Heart right ventricle (tissue), 16 donors: ENCODE measurements around the gene MZT2A. TPM values are rescaled to one million over a fixed set of nuclear protein-coding genes. Genes with fewer than 3 reads are reported as not detected.
A peak's percentile ranks its signal among the peaks of the same experiment; 100 is the strongest.
"Not testable (repeated sequence)": the region's sequence is repeated elsewhere in the genome, so short reads cannot be mapped to it uniquely, and the experiment has no call there.

Source experiments
- ATAC-seq, 8 donors: fragments of 200-7000 bp; cut with Tn5 transposase; one replicate each; pipeline ENCODE4 v1.9.1; 2020; ENCODE audit warnings: mild to moderate bottlenecking in 8 of 8, moderate library complexity in 8 of 8, moderate number of reproducible peaks in 1 of 8
- DNase-seq, 2 donors: peaks; one replicate each; pipeline ENCODE4 v3.0.0-alpha.2; 2020
- H3K27ac ChIP-seq, 10 donors: fragments of 200-600 bp; sonication (generic) in 2 of 10; one replicate each; pipeline versions ENCODE4 v1.5.0 to v1.8.0; 2020 to 2022; ENCODE audit warnings: mild to moderate bottlenecking in 3 of 10
- H3K27me3 ChIP-seq, 7 donors: fragments of 200-600 bp; one replicate each; pipeline ENCODE4 v1.8.0; 2021 to 2022; ENCODE audit warnings: mild to moderate bottlenecking in 2 of 7
- H3K36me3 ChIP-seq, 9 donors: fragments of 200-600 bp; sonication (generic) in 1 of 9; one replicate each; pipeline versions ENCODE4 v1.5.0 to v1.8.0; 2020 to 2022; ENCODE audit warnings: mild to moderate bottlenecking in 2 of 9
- H3K4me1 ChIP-seq, 9 donors: fragments of 200-600 bp; sonication (generic) in 1 of 9; one replicate each; pipeline versions ENCODE4 v1.5.0 to v1.8.0; 2020 to 2022; ENCODE audit warnings: mild to moderate bottlenecking in 4 of 9
- H3K4me3 ChIP-seq, 10 donors: fragments of 200-600 bp; sonication (generic) in 2 of 10; one replicate each; pipeline versions ENCODE4 v1.5.0 to v1.8.0; 2020 to 2022; ENCODE audit warnings: mild to moderate bottlenecking in 7 of 10, moderate library complexity in 2 of 10
- H3K9me3 ChIP-seq, 11 donors: fragments of 200-600 bp in 10 of 11; sonication (generic) in 2 of 11; one replicate each; pipeline versions ENCODE4 v1.5.0 to v1.8.0; 2013 to 2022; ENCODE audit warnings: mild to moderate bottlenecking in 2 of 11, control low read depth in 1 of 11, moderate library complexity in 1 of 11
- CTCF ChIP-seq, 9 donors: fragments of 200-600 bp; sonication (generic) in 2 of 9; IDR thresholded peaks; one replicate each; pipeline versions ENCODE4 v1.5.0 to v1.8.0; 2021 to 2022; ENCODE audit warnings: antibody characterized with exemption in 9 of 9, mild to moderate bottlenecking in 5 of 9, moderate library complexity in 1 of 9
- WGBS, 2 donors: extraction: QIAGEN DNeasy Blood & Tissue Kit; methylation state at CpG; one replicate each; pipeline ENCODE4 v1.1.7; 2013; ENCODE audit warnings: inconsistent platforms in 1 of 2; 5-methylcytosine and 5-hydroxymethylcytosine counted together
- intact Hi-C, 10 donors: fragments of 100-400 bp; cut with DNase I; formaldehyde crosslinking; loops; one replicate each; pipeline versions ENCODE4 v1.11.1 to v1.14.2; 2022
- polyA plus RNA-seq, 2 donors: library from polyadenylated mRNA; stranded (reverse); fragments of 200-250 nt; gene quantifications; one replicate each; pipeline ENCODE4 v1.2.3, GENCODE V29; 2013
- total RNA-seq, 10 donors: library from RNA; stranded (reverse); fragmentation: NEBNext Ultra II Directional in 3 of 10; extraction: Animal tissue kit (Norgen Biotek cat#: 25700) in 3 of 10; gene quantifications; one replicate each; pipeline versions ENCODE4 v1.2.1 to v1.2.4, GENCODE V29; 2021 to 2023
- donor health status: Arrhythmogenic right ventricular cardiomyopathy.
- donor health status: ischemic (EF 13 %, LVEDD 7.1; RV severe dilation, severe dysfunction).
- donor health status: healthy with polysubstance abuse.
- donor health status: DM: no; HTN: yes; CAD: no.
- donor health status: DM: no; HTN: no; CAD: no.
- donor health status: ischemic (EF 25% LVEDD 6.9; RV normal size, moderate dysfunction).
- donor health status: ischemic (EF 25% LVEDD 5.7; RV mildly dilated, moderate dysfunction).
- donor health status: healthy.
- donor health status: DM: yes; HTN: yes; CAD: no.
- donor health status: Ischemic cardiomyopathy.
- donor health status: ischemic (EF 35%, LVEDD 5.7; RV mildly dilated, moderate dysfunction).
- donor health status: nonischemic (EF 11% LVEDD 7.7; RV severe dilation, severe dysfunction).
- donor health status: DM: yes; HTN: yes; CAD: no.
- donor health status: PGD.
- donor health status: ischemic (EF 29% LVEDD 5.4; RV normal size, mild dysfunction).
- donor health status: nonischemic (EF 23%, LVEDD 6.1; RV moderate dilation, normal function).

Gene MZT2A
- total and polyA plus RNA-seq, 12 donors: 114 to 674 (median 221) TPM

DNA sequence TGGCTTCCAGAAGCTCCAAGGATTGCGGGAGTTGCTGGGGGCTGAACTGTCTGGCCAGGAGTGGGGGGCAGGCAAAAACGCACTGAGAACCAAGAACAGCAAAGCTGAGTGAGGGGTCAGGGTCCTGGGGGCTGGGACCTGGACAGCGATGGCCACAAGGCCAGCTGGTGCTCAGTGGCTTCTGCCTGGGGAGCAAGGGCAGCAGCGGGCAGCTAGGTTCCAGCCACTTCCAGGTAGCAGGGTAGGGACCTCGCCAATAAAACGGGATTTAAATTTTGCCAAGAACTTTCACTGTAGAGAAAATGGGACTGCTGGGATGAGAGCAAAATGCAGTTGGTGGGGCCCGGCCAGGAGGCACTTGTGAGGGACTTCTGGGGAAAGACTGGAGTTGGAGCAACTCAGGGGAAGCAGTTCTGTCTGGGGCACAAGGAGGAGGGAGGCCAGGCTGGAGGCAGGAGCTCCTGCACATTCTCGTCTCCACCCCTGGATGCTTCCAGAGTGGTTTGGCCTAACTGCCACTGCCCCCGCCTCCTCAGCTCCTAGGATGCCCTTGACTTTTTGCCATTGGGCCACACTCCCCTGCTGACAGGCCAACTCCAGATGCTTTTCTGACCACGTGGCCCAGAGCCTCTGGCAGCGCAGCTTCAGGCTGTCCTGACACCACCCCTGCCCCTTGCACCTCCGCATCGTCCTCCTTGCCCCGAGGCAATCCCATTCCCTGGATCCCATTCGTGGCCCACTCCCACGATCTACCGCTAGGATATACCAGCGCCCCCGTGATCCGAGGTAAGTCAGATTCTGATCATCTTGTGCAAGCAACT lies 30.0 kb upstream of the MZT2A start:
- no peak for TF ChIP-seq CTCF (IDR thresholded peaks at IDR 0.05)
- Histone ChIP-seq H3K27me3 (peaks cover 0 to 2% (median 0%) of the 10 kb centered on the region in 7 donors), H3K4me3 (no peak overlapping the region), H3K27ac (peak overlapping the region in 1 of 10 donors; percentile 14), H3K36me3 (peaks cover 0 to 36% (median 6%) of the 10 kb centered on the region in 9 donors), H3K4me1 (peaks cover 0 to 8% (median under 1%) of the 10 kb centered on the region in 9 donors), H3K9me3 (no peaks in the 10 kb centered on the region)
- intact Hi-C loops: no loop called here
- WGBS, 2 donors: 64 to 73% methylated on average over 20 of the region's 20 CpGs
- peak; percentile 79 to 94 (median 88) for ATAC-seq
- DNase-seq: peak; percentile 60 to 67

GRCh38 chr2:131521524-131521923 lies 29.3 kb upstream of the MZT2A start:
- H3K4me3 ChIP-seq, DNase-seq, ATAC-seq, H3K9me3 ChIP-seq, H3K4me1 ChIP-seq, intact Hi-C loops, H3K27me3 ChIP-seq: not testable (repeated sequence)
- H3K27ac ChIP-seq: peak overlapping the region in 1 of 10 donors; percentile 14
- peaks cover 0 to 43% (median 6%) of the 10 kb centered on the region in 9 donors for H3K36me3 ChIP-seq
- WGBS, 2 donors: 73 to 84% methylated on average over 6 of the region's 6 CpGs

GRCh38 chr2:131520526-131520925 lies 28.3 kb upstream of the MZT2A start:
- no peak for DNase-seq
- peaks cover 0 to 47% (median 6%) of the 10 kb centered on the region in 9 donors for H3K36me3 ChIP-seq
- intact Hi-C loops: no loop called here

DNA sequence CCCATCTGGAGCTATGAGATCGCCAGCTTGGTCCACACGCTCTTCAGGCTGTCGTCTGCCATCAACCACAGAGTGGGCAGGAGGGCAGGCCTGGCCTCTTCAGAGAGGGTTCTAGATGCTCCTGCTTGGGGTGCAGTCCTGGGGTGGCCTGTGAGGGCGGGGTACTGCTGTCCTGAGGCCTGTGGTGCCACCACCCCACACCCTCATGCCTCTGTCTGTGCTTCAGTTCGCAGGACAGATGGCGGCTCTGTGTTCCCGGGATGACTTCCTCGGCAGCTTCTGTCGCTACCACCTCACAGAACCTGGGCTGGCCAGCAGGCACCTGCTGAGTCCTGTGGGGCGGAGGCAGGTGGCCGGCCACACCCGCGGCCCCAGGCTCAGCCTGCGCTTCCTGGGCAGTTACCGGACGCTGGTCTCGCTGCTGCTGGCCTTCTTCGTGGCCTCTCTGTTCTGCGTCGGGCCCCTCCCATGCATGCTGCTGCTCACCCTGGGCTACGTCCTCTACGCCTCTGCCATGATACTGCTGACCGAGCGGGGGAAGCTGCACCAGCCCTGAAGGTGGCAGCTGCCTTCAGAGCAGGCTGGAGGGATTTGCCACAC lies 27.8 kb upstream of the MZT2A start:
- not testable (repeated sequence) for ATAC-seq, H3K27ac ChIP-seq, H3K9me3 ChIP-seq, DNase-seq, H3K4me3 ChIP-seq, H3K4me1 ChIP-seq, H3K27me3 ChIP-seq
- peaks cover 0 to 48% (median 6%) of the 10 kb centered on the region in 9 donors for H3K36me3 ChIP-seq
- WGBS, 2 donors: 84 to 93% methylated on average over 17 to 24 of the region's 24 CpGs
- intact Hi-C loops: loop anchor here in 6 of 10 donors (5.0 to 10.0 kb wide), 2 partner anchors 105 to 108 kb away; no protein-coding TSS in a partner anchor

More at GRCh38 chr2:131520526-131520925, 28.3 kb upstream of the MZT2A start:
- Histone ChIP-seq H3K4me3 (no peak overlapping the region), H3K27me3 (no peaks in the 10 kb centered on the region), H3K27ac (no peak overlapping the region), H3K9me3 (no peaks in the 10 kb centered on the region), H3K4me1 (peaks cover 0 to 8% (median 0%) of the 10 kb centered on the region in 9 donors)
- ATAC-seq: no peak
- WGBS, 2 donors: 90 to 91% methylated on average over 10 of the region's 10 CpGs
- TF ChIP-seq CTCF (IDR thresholded peaks at IDR 0.05): no peak

GRCh38 chr2:131519466-131519865 lies 27.3 kb upstream of the MZT2A start:
- WGBS, 2 donors: 96 to 98% methylated on average over 15 of the region's 15 CpGs
- Histone ChIP-seq H3K4me3 (no peak overlapping the region), H3K4me1 (peaks cover 0 to 8% (median 0%) of the 10 kb centered on the region in 9 donors), H3K36me3 (peaks cover 0 to 53% (median 6%) of the 10 kb centered on the region in 9 donors), H3K9me3 (no peaks in the 10 kb centered on the region), H3K27ac (no peak overlapping the region), H3K27me3 (no peaks in the 10 kb centered on the region)
- DNase-seq (no peak), ATAC-seq (no peak)
- TF ChIP-seq CTCF (IDR thresholded peaks at IDR 0.05): no peak
- intact Hi-C loops: loop anchor here in 6 of 10 donors (5.0 to 10.0 kb wide), 2 partner anchors 105 to 107 kb away; no protein-coding TSS in a partner anchor

- not testable (repeated sequence) for H3K4me1 ChIP-seq, H3K9me3 ChIP-seq, H3K27me3 ChIP-seq, H3K27ac ChIP-seq, ATAC-seq, DNase-seq, H3K4me3 ChIP-seq
- WGBS, 2 donors: 88 to 94% methylated on average over 6 to 10 of the region's 11 CpGs
- peaks cover 0 to 62% (median 6%) of the 10 kb centered on the region in 9 donors for H3K36me3 ChIP-seq
- intact Hi-C loops: loop anchor here in 6 of 10 donors (5.0 to 10.0 kb wide), 2 partner anchors 104 to 106 kb away; no protein-coding TSS in a partner anchor
These were observed 26.3 kb upstream of the MZT2A start for GRCh38 chr2:131518531-131518930.

DNA sequence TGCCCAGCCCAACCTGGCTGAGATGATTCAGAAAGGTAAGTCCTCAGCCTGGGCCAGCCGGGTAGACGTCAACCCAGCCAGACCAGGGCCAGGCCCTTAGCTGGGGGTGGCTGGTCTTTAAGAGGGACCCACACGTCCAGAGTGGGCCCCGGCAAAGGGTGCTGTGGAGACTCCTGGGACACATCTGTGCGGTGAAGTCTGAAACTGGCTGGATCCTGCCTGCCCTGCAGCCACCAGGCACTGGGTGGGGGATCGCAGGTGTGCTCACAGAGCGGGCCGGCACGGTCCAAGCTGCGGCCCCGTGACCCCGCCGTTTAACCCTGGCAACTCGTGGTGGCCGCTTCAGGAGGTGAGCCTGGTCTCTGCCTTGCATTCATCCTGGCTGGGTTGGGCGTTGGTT lies 25.7 kb upstream of the MZT2A start:
- H3K36me3 ChIP-seq: peaks cover 0 to 69% (median 6%) of the 10 kb centered on the region in 9 donors
- H3K4me3 ChIP-seq, H3K27me3 ChIP-seq, DNase-seq, H3K27ac ChIP-seq, H3K4me1 ChIP-seq, ATAC-seq, H3K9me3 ChIP-seq: not testable (repeated sequence)
- intact Hi-C loops: loop anchor here in 6 of 10 donors (5.0 to 10.0 kb wide), 2 partner anchors 103 to 106 kb away; no protein-coding TSS in a partner anchor
- 86 to 91% methylated on average over 16 of the region's 16 CpGs for whole genome bisulfite sequencing, 2 donors
